ENCODE data around the gene TLCD3B.

Gene TLCD3B

GRCh38 chr16:30030011-30030685, 923 bp downstream of the TLCD3B start:
- no peaks in the 10 kb centered on the region for H3K27me3 ChIP-seq (ENCODE audit: control insufficient read depth, insufficient read depth, low read length)
- H3K4me1 ChIP-seq, result peaks cover 15% of the 10 kb centered on the region
- H3K9ac ChIP-seq, result no peak overlapping the region
- H3K27ac ChIP-seq, result no peak overlapping the region
- H3K79me2 ChIP-seq, result no peaks in the 10 kb centered on the region
- H3K4me3 ChIP-seq (ENCODE audit: low read depth, low read length), result no peak overlapping the region
- H3K4me2 ChIP-seq (ENCODE audit: low read length), result no peak overlapping the region
- peak overlapping the region; percentile 77 for H2AFZ ChIP-seq
- no peak for TF ChIP-seq CTCF (IDR thresholded peaks at IDR 0.05)
- no peaks in the 10 kb centered on the region for H3K36me3 ChIP-seq (ENCODE audit: control insufficient read depth, insufficient read depth, low read length)
- H3K9me3 ChIP-seq (ENCODE audit: control insufficient read depth, low read length), result no peaks in the 10 kb centered on the region

- peaks cover 15% of the 10 kb centered on the region for H3K4me1 ChIP-seq
- H3K9me3 ChIP-seq (ENCODE audit: control insufficient read depth, low read length), result no peaks in the 10 kb centered on the region
- no peaks in the 10 kb centered on the region for H3K79me2 ChIP-seq
- H3K4me2 ChIP-seq (ENCODE audit: low read length), result no peak overlapping the region
- no peak overlapping the region for H3K4me3 ChIP-seq (ENCODE audit: low read depth, low read length)
- no peaks in the 10 kb centered on the region for H3K27me3 ChIP-seq (ENCODE audit: control insufficient read depth, insufficient read depth, low read length)
- H3K9ac ChIP-seq, result no peak overlapping the region
- H2AFZ ChIP-seq, result no peak overlapping the region
- H3K36me3 ChIP-seq (ENCODE audit: control insufficient read depth, insufficient read depth, low read length), result no peaks in the 10 kb centered on the region
- TF ChIP-seq CTCF (IDR thresholded peaks at IDR 0.05), result no peak
- H3K27ac ChIP-seq, result no peak overlapping the region
These were observed 2.5 kb downstream of the TLCD3B start for GRCh38 chr16:30028438-30029076.

- Histone ChIP-seq H3K36me3 (ENCODE audit: control insufficient read depth, insufficient read depth, low read length) (no peaks in the 10 kb centered on the region), H3K27me3 (ENCODE audit: control insufficient read depth, insufficient read depth, low read length) (no peaks in the 10 kb centered on the region), H3K4me3 (ENCODE audit: low read depth, low read length) (no peak overlapping the region), H3K9me3 (ENCODE audit: control insufficient read depth, low read length) (no peaks in the 10 kb centered on the region), H3K79me2 (no peaks in the 10 kb centered on the region), H3K4me1 (peaks cover 15% of the 10 kb centered on the region), H2AFZ (peak overlapping the region; percentile 62), H3K9ac (no peak overlapping the region), H3K27ac (peak overlapping the region; percentile 30), H3K4me2 (ENCODE audit: low read length) (no peak overlapping the region)
- no peak for TF ChIP-seq CTCF (IDR thresholded peaks at IDR 0.05)
These were observed 3.3 kb downstream of the TLCD3B start for GRCh38 chr16:30027588-30028437.

- H3K4me3 ChIP-seq (ENCODE audit: low read depth, low read length), result no peak overlapping the region
- H3K9ac ChIP-seq, result no peak overlapping the region
- H3K4me1 ChIP-seq, result peaks cover 6% of the 10 kb centered on the region
- no peaks in the 10 kb centered on the region for H3K79me2 ChIP-seq
- no peaks in the 10 kb centered on the region for H3K9me3 ChIP-seq (ENCODE audit: control insufficient read depth, low read length)
- no peak overlapping the region for H3K4me2 ChIP-seq (ENCODE audit: low read length)
- no peak for TF ChIP-seq CTCF (IDR thresholded peaks at IDR 0.05)
- H3K27ac ChIP-seq, result no peak overlapping the region
- H3K27me3 ChIP-seq (ENCODE audit: control insufficient read depth, insufficient read depth, low read length), result no peaks in the 10 kb centered on the region
- no peaks in the 10 kb centered on the region for H3K36me3 ChIP-seq (ENCODE audit: control insufficient read depth, insufficient read depth, low read length)
- H2AFZ ChIP-seq, result no peak overlapping the region
These were observed 4.6 kb downstream of the TLCD3B start for GRCh38 chr16:30026449-30026848.

Measured in parathyroid adenoma (tissue), 2 donors.